HG02642 (cell line): Measurements from ENCODE around the gene TCTN1.

Experiments
- ATAC-seq: cut with Tn5 transposase; IDR thresholded peaks from one replicate; pipeline ENCODE4 v1.9.1; 2021; ENCODE audit warnings: mild to moderate bottlenecking; ENCODE audit not compliant: unreplicated experiment, poor library complexity

TCTN1 gene

DNA sequence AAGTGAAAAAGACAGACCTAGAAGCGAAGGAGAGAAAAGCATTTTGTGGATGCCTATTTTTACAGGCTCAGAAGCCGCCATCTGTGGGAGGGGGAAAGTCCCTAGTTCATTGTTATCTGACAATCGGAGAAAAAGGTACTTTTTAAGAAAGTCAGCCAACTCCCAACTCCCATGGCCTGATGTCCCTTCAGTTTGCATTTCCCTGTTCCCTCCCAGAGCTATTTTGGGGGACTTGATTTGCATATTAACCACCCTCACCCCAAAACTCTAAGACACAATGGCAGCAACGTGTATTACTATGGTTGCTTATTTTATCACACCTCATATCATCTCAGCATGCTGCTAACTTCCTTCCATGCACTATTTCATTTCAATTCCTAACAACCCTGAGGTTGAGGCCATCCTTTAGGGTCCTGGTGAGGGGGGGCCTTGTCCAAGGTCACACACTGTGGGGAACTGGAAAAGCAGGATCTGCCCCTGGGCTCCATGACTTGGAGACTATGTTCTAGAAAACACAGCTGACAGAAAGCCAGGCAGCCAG, 56.3 kb downstream of the TCTN1 start:
- ATAC-seq, result peak; percentile 61

DNA sequence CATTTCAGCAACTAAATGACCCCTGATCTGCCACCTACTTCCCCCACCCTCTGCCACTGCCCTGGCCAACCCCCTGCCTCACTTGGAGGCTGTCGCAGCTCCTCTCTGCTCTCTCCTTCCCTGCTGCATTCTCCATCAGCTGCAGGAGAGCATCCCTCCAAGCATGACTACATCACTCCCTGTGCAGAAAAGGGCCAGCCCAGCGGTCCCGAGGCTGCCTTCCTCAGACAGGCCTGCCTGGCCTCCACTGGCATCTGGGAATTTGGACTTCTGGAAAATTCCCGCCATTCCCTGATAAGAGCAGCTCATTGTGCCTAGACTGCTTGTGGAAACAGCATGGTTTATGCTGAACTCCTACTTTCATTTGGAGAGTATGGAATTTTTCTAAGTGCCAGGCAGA, 62.2 kb downstream of the TCTN1 start:
- ATAC-seq, result no peak

DNA sequence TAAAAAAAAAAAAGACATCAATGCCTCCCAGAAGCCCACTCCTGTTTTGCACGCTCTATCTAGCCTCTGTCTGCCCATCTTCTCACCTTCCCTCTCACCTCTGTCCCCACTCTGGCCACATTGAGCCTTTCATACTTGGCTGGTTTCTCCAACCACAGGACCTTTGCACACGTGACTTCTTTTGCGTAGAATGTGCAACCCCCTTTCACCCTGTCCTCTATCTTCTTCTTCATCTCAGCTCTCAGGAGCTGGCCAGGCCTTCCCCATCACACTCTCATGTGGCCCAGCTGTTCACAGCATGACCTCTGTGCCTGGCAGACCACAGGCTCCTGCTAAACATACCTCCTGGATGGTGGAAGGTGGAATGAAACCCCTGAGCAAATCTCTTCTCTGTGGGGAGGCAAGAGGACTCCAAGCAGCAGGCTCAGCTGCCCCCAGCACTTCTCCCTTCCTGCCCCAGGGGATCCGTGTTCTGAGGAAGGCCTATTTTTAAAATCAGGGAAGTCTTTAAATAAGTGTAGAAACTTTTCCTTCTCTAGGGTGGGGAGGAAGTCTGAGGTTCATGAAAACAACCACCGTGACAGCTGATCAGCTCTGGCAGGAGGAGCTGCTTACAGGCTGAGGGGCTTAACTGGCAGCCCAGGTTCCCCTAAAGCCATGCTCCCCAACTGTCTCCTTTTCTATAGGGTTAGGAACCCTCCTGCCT, 63.4 kb downstream of the TCTN1 start:
- peak; percentile 67 for ATAC-seq

DNA sequence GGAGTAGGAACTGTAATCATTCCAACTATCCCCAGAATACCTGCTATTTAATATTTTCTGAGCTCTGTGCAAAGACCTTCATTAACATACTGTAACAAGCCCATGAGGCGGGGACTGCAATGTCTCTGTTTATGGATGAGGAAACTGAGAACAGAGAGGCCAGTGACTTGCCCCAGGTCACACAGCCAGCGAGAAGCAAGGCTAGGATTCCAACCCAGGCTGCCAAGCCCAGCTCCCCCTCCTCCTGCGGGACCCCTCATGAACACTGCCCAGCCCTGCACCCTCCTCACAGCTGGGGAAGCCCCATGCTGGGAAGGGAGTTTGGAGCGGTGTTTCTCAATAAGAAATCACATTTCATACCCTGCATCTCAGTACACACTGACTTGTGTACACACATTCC, 64.1 kb downstream of the TCTN1 start:
- peak; percentile 3 for ATAC-seq

DNA sequence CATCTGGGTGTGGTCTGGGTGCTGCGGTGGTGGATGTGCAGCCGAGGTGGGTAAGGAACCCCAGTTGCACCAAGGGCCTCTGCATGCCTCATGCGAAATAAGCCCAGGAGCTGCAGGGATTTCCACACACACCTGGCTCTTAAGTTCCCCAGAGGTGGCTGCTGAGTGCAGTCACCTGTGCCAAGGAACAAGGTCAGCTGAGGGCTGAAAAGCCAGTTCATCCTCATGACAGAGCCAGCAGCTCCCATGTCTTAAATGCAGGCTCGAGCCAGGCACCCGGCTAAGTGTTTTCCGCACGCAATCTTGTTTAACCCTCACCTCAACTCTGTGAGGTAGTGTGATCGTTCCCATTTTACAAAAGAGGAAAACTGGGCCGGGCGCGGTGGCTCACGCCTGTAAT, 65.3 kb downstream of the TCTN1 start:
- no peak for ATAC-seq

DNA sequence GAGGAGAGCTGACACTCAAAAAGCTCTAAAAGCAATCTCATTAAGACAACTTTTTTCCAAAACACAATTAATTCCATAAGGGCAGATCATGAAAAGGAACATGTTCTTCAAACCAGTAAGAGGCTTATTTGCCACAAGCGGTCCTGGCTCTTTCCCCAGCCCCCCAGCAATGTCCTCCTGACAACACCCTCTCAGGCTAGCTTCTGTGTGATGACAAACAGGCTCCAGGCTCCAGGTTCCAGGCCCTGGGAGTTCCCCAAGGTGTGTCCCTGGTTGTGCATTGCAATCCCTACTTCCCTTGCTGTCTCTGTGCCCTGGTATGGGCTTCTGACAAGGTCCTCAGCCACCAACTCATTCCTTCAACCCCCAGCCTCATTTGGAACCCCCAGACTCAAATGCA, 66.1 kb downstream of the TCTN1 start:
- no peak for ATAC-seq

DNA sequence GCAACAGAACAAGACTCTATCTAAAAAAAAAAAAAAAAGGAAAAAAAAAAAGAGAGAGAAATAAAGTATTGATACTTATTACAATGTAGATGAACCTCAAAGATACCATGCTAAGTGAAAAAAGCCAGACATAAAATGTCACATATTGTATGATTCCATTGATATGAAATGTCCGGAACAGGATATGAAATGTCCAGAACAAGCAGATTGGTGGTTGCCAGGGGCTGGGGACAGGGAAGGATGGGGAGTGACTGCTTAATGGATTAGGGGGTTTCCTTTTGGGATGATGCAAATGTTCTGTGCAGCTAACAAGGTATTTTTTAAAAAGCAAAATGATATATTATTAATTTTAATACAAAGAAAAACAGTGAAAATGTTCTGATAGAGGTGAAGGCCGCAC, 70.0 kb downstream of the TCTN1 start:
- no peak for ATAC-seq

DNA sequence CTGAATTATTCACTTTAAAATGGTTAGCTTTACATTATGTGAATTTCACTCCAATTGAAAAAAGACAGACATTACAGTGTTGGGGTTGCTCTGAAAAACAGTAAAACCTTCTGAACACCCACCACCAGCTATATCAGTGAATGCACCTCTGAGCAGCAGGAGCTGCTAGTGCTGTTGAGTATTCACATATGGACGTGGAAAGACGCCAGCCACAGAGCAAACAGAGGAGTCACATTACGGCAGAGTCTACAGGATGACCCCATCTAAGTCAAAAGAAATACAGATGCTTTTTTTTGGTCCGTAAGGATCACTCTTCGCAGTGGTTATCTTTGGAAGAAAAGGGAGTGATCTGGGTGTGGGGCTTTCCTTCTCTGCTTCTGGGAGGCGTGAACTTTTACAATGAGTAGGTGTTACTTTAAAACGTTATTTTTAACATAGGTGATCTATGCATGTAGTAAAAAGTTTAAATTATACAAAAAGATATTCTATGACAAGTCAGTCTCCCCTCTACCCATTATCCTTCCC, 70.4 kb downstream of the TCTN1 start:
- no peak for ATAC-seq

DNA sequence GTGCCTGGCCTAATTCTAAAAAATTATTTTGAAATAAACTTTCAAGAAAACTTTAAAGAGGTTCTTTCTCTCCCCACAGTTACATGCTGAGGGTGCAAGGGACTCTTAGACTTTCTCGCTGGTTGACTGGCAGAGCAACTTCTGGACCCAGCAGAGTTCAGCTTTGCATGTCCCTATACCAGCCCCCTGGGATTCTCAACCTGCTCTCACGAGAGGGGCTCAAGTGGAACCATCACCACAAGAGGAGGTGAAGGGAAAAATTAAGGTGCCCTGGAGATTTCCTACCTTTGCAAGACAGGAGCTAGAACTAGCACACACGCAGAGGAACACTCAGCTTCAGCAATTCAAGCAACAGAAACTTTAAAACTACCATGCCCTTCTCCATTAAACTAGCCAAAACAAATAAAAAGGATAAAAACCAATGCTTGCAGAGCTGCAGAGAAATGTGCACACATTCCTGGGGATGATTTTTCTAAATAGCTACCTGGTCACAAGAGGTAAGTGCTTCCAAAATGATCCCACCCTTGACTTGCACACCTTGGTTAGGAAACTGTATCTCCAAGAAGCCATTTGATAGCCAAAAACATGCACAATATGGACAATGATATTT, 72.5 kb downstream of the TCTN1 start:
- no peak for ATAC-seq

DNA sequence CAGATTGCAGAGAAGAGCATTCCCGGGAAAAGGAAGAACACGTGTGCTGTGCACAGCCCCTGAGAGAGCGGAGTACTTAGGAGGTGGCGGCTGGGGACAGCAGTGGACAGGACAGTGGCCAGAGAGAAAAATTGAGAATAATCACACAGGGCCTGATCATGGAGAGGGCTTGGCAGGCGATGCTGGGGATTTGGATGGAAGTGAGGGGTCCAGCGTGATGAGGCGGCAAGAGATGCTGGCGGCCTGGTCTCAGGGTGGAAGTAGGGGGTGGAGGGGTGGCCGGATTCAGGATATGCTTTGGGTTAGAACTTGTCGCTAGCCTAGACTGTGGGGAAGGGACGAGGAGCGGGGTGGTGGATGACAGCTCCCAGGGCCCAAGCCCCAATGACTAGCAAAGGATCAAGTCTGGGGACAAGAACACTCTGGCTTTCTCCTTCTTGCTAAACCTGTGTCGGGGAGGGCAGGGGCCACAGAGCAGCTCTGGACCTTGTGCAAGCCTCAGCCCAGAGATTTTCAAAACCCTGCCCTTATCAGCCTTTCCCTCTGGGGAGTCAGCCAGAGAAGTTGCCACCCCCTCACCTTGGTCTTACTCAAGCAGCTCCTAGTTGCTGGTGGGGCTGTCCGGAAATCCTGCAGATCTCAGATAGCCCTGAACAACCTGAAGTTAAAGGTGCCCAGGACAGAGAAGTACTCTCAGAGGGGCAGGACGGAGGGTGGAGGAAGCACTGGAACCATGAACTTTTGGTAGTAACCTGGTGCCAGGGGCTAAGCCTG, 73.7 kb downstream of the TCTN1 start:
- no peak for ATAC-seq

DNA sequence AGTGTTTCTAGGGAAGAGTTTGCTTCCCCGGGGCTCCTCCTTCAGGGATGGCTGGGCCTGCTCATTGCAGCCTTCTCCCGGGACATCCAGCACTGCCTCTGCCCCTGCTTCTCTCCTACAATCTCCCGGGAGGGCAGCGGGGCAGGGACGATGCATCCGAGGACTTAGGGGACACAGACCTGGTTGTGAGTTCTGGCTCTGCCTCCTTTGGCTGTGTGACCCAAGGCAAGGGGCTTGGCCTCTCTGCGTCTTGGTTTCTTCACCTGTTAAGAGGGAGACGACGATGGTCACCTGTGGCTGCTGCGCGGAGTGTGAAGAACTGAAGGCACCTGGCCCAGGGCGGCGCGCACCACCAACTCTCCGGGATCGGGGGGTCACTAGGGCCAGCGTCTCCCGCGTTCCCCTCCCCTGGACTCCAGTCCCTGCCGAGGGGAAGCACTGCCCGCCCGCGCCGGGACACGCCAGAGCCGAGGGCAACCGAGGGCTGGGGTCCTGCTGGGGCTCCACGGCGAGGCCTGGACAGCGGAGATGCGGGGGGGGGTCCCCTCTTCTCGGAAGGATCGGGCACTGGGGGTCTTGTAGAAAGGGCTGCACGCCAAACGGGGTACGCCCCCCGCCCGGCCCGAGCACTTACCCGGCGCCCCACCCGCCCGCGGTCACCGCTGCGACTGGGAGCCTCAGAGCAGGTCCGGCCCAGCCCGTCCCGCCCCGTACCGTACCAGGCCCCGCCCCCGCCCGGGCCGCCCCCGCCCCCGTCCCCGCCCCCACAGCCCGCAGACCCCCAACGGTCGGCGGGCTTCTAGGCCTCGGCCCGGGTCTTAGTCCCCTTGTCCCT, 74.7 kb downstream of the TCTN1 start, which contains the start of gene HVCN1:
Gene HVCN1 (minus strand): TSS at position 670 of the 835 bp plus-strand sequence. CDS start 5,870 bp downstream, outside the sequence.
- peak; percentile 30 for ATAC-seq

DNA sequence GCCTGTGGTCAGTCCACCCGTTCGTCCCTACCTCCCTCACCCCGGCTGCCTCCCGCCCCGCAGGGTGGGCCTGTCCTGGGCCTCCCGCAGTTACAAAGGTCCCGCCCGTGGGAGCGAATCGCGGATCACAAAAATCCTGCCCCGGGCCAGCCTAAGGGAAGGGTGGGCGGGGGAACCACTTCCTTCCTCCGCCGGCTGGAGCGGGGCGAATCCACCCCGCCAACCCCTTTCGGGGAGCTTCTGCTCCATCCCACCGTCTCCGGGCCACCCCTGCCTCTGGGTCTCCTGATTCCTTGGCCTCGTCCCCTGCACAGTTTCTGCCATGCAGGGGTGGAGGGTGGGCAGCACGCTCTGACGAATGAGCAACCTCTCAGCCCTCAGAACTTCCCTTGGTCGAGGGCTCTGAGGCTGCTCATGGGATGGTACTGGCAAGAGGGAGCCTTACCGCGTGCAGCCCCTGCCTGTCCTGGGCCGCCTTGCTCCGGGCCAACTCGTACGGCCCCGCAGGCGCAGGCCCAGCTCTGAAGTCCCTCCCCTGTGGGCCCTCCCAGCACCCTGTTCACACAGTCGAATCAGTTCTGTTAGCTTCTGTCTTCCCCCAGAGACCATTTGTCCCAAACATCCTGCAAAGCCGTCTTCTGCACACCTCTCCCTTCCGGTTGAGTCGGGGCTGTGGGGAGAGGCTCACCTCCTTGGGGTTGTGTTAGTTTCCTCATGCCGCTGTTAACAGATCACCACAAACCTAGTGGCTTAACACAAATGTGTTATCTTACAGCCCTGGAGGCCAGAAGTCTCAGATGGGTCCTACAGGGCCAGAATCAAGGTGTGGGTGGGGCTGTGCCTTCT, 75.6 kb downstream of the TCTN1 start:
- peak; percentile 55 for ATAC-seq

DNA sequence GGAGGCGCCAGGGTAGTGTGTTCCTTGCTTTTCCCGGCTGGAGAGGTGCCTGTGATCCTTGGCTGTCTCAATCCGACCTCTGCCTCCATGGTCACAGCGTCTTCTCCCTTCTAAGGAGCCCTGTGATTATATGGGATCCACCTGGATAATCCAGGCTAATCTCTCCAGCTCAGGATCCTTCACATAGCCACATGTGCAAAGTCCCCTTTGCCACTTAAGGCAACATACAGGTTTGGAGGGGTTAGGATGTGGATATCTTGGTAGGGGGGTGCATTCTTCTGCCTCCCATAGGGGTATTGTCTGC, 76.2 kb downstream of the TCTN1 start:
- no peak for ATAC-seq

DNA sequence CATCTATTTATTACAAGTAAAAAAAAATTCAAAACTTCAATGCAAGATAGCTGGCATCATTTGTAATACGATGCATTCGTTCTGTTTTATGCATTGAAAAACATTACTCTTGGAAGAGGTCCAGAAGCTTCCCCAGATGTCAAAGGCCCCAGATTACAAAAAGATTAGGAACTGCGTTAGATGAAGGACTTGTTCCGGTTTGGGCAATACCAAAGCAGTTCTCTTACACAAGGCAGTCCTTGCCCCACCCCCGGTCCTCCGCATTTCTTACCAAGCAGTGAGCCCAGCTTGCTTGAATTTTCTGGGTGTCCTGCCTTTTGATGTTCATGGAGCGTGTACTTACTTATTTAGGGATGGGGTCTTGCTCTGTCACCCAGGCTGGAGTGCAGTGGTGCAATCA, 79.8 kb downstream of the TCTN1 start:
- ATAC-seq, result no peak

DNA sequence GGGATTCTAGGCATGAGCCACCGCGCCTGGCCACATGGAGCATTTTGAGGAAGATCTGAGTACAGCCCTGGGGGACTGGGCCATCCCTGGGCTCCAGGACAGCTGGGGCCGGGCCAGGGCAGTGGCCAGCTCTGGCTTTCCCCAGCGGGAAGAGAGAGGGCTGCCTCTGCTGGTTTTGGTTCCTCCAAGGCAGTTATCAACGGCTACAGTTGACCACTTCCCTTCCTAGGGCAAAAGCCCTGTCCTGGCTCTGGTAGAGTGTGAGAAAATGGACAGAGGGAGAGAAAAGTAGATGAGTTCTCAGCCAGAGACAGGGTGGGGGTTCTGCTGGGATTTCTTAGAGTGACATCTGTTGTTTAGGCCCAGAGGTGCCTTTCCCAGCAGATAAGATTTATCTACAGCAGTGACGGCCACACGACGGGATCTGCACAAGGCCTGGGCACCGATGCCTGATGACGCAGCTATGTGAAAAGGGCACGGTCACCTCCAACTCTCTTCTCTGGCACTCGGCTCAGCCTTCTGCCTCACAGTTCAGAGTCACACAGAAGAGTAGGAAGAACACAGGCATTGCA, 80.5 kb downstream of the TCTN1 start:
- ATAC-seq, result no peak

DNA sequence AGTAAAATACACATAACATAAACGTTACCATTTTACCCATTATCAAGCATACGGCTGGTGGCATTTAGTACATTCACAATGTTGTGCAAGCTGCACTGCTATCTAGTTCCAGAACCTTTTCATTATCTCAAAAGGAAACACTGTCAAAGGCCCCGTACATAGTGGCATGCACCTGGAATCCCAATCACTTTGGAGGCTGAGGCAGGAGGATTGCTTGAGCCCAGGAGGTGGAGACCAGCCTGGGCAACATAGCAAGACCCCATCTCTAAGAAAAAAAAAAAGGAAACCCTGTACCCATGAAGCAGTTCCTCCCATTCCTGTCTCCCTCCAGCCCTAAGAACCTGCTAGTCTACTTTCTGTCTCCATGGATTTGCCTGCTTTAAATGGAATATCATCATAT, 82.4 kb downstream of the TCTN1 start:
- ATAC-seq, result no peak

DNA sequence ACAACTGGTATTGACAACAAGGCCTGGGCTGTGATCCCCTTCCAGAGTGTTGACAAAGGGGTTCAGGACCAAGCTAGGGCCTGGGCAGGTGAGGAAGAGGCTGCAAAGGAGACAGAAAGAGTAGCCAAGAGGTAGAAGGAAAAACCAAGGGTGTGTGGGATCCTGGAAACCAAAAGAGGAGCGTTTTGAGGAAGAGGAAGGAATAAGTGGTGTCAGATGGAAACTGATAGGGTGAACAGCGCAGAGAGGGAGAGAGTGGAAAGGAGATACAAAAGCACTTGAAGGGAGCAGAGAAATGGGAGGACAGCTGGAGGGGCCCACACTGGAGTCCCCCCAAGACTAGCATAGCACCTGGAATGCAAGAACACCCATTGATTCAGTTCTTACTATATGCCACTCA, 83.3 kb downstream of the TCTN1 start:
- no peak for ATAC-seq

DNA sequence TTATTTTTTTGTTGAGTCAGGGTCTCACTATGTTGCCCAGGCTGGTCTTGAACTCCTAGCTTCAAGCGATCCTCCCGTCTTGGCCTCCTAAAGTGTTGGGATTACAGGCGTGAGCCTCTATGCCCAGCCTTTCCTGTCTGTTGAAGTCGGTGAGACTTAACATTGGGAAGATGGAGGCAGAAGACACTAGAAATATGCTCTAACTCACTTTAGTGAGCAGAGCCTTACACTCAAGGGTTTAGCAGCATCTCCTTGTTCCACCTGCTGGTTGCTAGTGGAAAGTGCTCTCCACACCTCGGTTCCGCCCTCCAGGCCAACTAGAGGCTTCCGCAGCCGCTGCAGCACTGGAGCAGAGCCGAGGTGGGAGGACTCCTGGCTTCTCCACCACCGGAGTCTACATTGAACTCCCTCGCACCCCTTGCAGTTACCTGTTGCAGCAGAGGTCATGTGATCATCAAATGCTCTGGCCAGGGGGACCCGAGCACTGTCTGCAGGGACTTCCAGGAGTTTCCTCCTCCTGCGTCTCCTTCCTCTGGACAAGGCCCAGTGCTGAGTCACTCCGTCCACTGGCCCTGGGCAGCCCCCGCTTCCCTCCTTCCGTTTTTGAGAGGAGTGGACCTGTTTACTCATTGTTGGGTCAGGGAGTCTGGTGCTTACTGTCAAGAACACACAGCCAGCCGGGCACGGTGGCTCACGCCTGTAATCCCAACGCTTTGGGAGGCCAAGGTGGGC, 84.4 kb downstream of the TCTN1 start:
- ATAC-seq, result peak; percentile 84
